GM03348 (cell line): ENCODE data around the gene TEX52.
"Not testable (repeated sequence)": the region's sequence is repeated elsewhere in the genome, so short reads cannot be mapped to it uniquely, and the experiment has no call there.

Source experiments
- DNase-seq: peaks from one replicate; pipeline ENCODE4 v3.0.0; 2012; ENCODE audit warnings: low spot score

Gene TEX52

DNA sequence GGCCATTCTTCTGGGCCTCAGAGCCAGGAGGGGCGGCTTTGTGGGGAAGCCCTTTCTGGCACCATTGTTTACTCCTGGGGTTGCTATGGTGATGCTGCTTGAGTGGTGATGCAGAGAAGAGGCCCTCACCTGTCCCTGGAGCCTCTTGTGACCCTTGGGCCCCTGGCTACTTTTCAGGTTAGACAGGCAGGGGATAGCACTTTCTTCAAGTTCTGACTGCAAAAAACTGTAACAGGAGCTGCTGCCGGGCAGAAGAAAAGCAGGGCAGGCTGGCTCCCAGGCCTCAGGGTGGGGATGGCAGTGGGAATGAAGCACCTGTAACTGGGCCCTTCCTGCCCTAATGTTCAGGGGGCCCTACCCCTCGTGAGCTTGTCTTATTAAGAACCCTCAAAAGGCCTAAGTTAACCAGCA is at the start of gene TEX52:
TEX52 (minus strand) TSS at position 19 of the 411 bp plus-strand sequence; CDS start at position 6, 13 bp downstream.
- DNase-seq = no peak

DNA sequence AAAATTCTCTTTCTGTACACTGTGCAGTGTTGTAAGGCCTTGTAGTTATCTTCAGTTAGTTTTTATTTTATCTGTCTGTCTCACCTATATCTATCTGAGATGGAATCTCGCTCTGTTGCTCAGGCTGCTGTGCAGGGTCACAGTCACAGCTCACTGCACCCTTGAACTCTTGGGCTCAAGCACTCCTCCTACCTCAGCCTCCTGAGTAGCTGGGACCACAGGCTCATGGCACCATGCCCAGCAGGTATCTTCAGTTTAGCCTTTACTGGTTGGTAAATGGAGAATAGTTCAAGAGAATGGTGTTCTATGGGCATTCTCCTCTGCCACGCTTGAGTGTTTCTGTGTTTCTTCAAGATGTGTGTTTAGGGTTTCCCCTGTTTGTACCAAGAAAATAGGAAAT is 47.4 kb upstream of the TEX52 start:
- DNase-seq = no peak

DNA sequence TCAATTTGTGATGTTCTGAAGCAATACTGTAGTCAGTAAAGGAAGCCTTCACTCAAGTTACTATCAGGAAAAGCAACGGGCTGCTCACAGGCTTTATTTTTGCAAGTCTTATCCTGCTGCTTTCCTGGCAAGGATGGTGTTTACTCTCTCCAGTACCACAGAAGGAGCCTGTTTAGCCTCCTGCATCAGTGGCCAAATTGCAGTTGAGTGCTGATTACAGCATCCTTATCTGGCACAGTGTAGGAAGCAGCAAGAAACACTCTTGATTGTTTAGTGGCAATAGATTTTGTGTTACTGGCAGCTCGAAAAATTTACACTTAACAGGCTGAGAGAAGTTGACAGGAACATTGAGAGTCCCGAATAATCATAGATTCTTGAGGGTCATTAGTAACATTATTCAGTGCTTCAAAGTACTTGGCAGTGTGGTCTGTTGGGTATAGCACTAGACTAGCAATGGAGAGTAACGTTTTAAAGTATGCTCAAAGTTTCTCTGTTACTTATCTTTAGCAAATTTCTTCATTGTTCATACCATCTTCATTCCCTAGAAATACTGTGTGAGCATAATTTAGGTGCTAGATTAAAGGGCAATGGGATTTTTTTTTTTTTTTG is 45.5 kb upstream of the TEX52 start:
- DNase-seq = no peak

DNA sequence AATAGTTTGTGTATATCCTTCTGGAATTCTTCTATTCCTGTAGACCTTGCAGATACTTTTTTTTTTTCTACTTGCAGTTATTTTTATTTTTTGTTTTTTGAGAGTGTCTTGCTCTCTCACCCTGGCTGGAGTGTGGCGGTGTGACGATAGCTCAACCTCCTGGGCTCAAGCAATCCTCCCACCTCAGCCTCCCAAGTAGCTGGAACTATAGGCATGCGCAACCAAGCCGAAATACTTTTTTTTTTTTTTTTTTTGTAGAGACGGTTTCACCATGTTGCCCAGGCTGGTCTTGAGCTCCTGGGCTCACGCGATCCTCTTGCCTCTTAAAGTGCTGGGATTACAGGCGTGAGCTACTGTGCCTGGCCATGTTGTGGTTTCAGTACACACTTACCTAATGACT is 43.8 kb upstream of the TEX52 start:
- DNase-seq = no peak

DNA sequence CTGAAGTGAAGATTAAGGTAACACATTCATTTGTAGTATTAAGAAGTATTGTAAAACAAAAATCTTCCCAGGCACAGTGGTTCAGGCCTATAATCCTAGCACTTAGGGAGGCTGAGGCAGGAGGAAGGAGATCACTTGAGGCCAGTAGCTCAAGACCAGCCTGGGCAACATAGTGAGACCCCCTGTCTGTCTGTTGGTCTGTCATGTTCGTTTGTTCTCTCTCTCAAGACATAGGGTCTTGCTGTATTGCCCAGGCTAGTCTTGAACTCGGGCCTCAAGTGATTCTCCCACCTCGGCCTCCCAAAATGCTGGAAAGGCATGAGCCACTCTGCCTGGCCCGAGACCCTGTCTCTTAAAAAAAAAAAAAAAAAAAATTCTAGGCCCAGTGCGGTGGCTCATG is 40.6 kb upstream of the TEX52 start:
- no peak for DNase-seq

DNA sequence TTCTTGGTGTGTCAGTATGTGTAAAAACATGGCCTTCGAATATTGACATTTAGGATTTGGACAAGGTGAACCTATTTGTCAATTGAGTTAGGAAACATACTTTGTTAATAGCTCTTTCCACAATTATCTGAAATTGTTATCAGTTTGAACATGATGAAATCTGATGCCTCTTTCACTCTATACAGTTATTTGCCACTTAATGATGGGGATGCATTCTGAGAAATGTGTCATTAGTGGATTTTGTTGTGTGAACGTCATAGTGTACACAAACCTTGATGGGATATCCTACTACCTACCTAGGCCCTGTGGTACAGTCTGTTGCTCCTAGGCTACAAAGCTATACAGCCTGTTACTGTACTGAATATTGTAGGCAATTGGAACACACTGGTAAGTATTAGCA is 38.7 kb upstream of the TEX52 start:
- DNase-seq = no peak

DNA sequence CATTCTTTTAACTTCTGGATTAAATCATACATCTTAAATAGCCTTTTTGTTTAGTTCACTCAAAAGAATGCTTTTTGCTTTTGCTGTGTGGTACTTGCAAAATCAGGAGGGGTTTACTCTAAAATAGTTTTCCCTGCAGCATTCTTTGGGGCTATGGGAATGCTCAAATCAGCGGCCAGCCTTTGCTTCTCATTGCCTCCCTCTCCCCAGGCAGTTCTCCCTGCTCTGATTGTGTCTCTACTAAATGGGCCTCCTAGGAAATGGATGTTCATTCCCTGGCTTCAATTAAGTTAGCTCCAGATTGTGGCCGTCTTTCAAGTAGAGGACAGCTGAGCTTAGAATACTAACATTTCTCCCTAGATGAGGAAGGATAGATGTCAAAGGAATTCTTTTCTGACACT is 38.2 kb upstream of the TEX52 start:
- peak; percentile 53 for DNase-seq

DNA sequence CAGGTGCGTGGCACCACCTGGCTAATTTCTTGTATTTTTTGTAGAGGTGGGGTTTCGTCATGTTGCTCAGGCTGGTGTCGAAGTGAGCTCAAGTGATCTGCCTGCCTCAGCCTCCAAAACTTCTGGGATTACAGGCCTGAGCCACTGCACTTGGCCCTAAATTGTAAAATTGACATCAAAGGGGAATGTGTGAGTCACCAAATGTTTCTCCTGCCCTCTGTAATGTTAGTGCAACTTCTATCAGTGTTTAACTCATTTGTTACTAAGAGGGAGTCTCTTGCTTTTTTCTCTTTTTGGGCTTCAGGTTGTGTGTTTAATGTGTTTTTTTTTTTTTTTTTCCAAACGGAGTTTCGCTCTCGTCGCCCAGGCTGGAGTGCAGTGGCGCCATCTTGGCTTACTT is 36.2 kb upstream of the TEX52 start:
- peak; percentile 76 for DNase-seq

DNA sequence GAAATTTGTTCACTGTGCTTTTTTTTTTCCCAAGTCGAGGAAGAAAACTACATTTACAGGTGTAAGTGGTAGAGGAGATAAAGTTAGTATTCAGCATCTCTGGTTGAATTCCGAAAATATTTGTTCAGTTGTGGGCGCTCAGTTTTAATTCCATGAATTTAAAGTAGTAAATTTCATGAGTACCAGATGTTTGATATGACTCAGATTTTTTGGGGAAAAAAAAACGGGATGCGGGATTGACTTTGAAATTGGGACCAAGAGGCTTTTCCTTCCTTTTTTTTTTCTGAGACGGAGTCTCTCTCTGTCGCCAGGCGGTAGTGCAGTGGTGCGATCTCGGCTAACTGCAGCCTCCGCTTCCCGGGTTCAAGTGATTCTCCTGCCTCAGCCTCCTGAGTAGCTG is 35.4 kb upstream of the TEX52 start:
- DNase-seq = peak; percentile 44

DNA sequence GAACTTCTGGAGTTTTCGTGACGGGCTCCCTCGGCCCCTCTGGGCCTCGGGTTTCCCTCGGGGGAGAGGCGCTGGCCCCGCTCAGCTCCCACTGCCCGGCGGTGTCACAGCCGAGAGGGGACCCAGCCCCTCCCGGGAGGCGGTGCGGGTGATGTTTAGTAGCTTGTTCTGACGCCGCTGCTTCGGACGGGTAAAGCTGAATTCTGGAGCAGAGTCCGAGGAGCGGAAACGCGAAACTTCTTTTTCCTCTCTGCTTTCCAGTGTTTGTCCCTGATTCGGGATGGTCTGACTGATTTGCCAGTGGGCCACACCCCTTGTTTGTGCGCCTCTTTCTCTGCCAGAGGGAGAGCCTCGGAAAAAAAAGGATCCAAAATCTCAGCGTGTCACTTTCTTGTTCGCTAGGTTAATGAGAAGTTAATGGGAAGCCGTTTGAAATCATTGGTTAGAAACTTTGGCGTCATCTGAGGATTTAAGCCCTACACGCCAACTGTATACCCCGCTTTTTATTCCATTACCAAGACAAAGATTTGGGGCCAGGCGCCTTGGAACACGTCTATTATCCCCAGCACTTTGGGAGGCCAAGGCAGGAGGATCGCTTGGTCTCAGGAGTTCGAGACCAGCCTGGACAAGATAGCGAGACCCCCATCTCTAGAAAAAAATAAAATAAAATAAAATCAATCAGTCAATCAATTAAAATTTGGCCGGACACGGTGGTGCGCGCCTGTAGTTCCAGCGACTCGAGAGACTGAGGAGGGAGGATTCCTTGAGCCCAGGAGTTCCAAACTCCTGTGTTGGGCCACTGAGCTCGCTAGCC is 34.6 kb upstream of the TEX52 start:
- peak; percentile 60 for DNase-seq

DNA sequence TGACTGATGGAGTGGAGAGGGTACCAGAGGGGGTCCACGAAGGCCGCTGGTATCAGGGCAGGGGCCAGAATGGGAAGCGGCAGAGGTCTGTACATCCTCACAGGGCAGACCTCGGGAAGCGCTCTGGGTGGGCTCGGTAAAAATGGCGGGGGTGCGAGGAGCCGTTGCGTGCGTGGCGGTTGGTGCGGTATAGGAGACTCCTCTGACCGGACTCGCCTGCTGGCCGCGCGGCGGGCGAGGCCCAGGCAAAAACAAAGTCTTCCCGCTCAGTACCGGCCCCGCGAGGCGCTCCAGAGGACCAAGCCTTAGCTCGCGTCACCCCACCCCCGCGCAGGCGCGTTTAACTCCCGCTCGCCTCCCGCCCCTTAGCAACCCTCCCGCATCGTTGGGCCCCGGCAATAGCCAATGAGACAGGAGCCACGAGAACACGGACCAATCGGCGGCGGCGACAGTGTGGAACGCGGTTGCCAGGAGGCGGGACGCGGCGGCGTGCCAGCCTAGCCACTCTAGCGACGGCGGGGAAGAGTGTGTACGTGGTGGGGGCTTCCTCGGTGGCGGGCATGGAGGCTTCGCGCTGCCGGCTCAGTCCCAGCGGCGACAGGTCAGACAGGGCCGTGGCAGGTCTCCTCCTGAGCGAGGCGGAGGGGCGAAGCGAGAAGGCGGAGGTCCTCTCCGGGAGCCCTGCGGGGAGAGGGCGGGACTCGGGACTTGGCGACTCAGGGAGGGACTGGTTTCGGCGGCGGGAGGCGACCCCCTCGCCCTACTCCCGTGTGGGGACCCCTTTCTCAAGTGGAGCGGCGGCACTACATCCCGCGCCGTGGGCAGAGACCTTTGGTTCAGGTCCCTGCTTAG is 33.8 kb upstream of the TEX52 start, which contains the start of gene TULP3:
TULP3 (plus strand) TSS at position 504 of the 852 bp plus-strand sequence; CDS start at position 561, 57 bp downstream.
- DNase-seq = peak; percentile 100

DNA sequence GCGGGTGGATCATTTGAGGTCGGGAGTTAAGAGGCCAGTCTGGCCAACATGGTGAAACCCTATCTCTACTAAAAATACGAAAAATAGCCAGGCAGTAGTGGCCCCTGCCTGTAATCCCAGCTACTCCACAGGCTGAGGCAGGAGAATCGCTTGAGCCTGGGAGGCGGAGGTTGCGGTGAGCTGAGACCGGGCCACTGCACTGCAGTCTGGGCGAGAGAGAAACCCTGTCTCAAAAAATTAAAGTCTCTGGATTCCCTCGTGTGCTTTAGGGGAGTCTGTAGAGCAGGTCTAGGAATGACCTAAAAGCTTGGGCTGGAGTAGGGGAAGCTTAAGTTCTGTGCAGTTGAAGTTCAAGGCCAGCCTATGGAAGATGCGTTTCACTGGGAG is 33.2 kb upstream of the TEX52 start:
- no peak for DNase-seq

DNA sequence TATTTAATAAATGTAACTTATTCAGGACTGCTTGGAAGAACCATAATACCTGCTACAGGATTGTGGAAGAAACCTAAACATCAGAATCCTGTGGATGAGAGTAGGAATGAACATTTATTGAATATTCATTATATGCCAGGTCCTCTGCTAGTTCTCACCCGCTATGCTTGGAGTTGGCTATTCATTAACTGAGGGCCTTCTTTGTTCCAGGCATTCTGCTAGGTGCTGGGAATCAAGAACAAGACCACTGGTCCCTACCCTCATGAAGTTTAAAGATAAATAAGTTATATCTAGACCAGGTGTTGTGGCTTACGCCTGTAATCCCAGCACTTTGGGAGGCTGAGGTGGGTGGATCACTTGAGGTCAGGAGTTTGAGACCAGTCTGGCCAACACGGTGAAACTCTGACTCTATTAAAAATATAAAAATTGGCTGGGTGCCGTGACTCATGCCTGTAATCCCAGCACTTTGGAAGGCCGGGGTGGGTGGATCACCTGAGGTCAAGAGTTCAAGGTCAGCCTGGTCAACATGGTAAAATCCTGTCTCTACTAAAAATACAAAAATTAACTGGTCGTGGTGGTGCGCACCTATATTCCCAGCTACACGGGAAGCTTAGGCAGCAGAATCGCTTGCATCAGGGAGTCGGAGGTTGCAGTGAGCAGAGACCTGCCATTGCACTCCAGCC is 30.1 kb upstream of the TEX52 start:
- no peak for DNase-seq

DNA sequence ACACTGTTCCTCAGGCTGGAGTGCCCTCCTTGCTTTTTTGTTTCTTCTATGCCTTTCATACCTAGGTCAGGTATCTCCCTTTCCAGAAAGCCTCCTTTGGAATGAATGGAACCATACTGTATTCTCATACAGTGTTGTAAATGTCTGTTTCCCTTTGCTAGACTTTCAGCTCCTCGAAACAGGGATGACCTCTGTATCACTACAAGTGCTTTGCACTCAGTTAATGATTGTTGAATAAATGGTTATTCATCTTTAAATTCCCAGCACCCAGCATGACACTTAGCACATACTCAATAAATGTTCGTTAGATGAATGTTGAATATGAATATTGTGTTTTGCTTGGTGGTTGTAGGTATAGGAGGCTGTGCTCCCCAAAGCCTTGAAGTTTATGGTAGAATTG is 28.0 kb upstream of the TEX52 start:
- DNase-seq = no peak

DNA sequence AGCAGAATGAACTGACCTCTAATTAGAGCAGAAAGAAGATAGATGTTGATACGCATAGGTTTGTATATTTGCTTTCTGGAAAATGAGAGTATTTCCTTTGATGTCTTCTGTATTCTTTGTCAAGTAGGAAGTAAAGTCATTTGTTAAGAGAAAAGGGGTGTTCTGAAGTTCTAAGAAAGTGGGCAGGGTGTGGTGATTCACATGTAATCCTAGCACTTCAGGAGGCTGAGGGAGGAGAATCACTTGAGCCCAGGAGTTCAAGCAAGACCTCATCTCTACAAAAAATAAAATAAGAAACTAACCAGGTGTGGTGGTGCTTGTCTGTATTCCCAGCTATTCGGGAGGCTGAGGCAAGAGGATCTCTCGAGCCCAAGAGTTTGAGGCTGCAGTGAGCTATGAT is 23.0 kb upstream of the TEX52 start:
- DNase-seq = no peak

DNA sequence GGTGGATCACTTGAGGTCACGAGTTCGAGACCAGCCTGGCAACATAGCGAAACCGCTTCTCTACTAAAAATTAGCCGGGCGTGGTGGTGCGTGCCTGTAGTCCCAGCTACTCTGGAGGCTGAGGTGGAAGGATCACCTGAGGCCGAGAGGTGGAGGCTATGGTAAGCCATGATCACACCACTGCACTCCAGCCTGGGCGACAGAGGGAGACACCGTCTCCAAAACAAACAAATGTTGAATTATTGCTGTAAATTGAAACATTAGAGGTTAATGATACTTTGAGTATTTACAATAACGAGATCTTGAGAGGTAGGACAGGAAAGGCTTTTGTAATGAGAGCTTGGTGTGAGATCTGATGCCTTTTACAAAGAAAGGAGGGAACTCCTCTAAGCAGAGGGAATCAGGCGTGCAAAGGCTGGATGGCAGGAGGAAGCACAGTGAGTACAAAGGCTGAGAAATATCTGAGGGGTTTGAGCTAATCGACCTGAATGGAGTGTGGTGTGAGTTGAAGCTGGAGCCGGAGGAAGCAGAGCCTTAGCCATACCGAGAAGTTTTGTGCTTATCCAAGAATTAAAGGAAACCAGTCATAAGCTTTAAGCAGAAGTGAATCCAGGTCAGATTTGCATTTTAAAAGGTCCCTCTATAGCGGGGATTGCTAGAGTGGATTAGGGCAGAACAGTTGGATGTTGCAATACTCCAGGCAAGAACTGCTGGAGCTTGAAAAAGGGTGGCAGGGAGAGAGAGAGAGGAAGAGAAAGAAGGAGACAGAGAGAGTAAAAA is 21.3 kb upstream of the TEX52 start:
- DNase-seq = peak; percentile 45

DNA sequence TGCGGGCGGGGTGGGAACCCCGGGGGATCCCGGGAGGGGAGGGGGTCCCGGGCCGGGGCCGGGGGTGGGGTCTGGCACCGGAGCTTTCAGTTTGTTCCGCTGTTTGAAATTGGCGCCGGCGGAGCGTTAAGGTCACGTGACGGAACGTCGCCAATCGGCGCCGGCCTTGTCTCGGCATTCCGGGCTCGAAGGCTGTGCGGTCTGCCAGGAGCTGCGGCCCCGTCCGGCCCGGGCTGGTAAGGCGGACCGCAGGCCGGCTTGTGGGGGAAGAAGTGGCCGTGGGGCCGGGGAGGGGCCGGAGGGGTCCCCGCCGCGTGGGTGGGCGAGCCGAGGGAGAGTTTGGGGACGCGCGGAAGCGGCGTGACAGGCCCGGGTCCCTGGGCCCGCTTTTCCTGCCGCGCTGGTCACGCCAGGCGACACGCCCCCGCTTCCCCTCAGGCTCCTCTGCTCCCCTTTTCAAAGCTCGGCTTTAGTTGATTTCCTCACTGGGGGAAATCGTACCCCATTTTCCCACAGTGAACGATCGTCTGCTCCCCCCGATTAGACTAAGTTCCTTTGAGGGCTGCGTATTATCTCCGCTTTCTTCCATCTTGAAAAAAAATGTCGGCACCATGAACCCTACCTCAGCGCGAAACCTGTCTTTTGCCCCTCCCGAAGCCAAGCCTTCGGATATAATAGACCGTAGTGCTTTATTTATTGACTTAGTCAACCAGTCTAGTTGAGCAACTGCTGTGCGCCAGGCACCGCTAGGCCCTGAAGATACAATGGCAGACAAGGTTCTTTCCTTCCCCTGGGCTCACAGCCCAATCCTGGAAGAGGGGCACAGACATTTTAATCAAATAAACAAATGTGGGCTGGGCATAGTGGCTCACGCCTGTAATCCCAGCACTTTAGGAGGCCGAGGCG is 20.5 kb upstream of the TEX52 start, which contains the start of the genes FOXM1 and RHNO1:
FOXM1 (minus strand) TSS at position 128 of the 906 bp plus-strand sequence. CDS start 2,696 bp downstream, outside the sequence.
RHNO1 (plus strand) TSS at position 177 of the 906 bp plus-strand sequence. CDS start 8,144 bp downstream, outside the sequence.
- DNase-seq = peak; percentile 97

DNA sequence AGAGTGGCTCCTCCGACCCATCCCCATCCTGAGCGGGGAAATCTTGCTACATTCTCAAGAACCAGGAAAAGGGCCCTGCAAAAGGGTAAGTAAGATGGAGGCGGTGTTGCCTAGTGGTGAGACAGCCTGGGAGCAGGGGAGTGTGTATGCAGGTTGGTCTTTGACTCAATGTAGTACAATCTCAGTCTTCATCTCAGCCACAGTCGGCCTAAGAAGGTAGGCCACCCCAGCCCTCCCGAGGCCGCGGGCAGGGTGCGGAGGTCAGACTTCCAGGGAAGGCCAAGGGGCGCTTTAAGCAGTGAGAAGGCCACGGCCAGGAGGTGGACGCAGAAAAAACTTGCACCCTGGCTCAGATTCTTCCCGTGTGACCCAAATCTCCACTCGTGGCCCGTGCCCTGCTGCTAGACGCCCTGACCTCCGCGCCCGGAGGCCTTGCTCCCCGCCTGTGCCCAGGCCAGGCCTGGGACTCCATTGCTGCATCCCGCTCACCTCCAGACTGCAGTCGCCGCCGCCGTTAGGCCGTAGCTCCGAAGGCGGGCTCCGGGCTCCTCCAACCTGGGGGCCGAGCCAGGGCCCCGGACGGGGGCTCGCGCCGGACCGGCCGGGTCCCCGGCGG is 19.7 kb upstream of the TEX52 start:
- DNase-seq = peak; percentile 33

DNA sequence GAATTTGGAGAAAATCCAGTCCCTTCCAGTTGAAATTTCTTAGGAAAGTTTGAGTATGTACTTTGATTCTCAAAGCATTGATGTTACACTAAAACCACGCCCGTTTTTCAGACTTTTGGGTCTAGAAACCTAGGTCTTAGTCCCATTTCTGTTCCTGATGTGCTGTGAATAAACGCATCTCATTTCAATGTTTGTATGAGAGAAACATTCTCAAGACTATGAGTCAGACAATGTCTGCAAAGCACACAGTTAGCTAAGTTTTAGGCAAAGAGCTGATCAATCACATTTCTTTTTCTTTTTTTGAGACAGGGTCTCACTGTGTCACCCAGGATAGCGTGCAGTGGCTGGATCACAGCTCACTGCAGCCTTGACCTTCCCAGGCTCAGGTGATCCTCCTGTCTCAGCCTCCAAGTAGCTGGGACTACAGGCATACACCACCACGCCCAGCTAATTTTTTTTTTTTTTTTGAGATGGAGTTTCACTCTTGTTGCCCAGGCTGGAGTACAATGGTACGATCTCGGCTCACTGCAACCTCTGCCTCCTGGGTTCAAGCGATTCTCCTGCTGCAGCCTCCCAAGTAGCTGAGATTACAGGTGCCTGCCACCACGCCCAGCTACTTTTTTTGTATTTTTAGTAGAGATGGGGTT is 12.3 kb upstream of the TEX52 start:
- DNase-seq = not testable (repeated sequence)
